ENCODE data around the gene DNAH9.

- TF ChIP-seq CTCF (IDR thresholded peaks at IDR 0.05; ENCODE audit: borderline replicate concordance, extremely low read depth, low read length, poor library complexity, severe bottlenecking) (no peak), EZH2 (IDR thresholded peaks at IDR 0.05; ENCODE audit: borderline replicate concordance, low read depth, low read length, severe bottlenecking) (no peak)
Measured at GRCh38 chr17:11705111-11705510, 106.8 kb downstream of the DNAH9 start.

Measured in DND-41 (cell line).